Ovary (tissue), 3 donors: Measurements from ENCODE around the gene ETV5.

Experiments
- CTCF ChIP-seq, 3 donors: fragments of 450-650 bp in 2 of 3; fragments of 200-600 bp in 1 of 3; IDR thresholded peaks; one replicate each; pipeline versions ENCODE4 v1.5.1 to v1.8.0; 2016 to 2022; ENCODE audit warnings: antibody characterized with exemption in 3 of 3, mild to moderate bottlenecking in 1 of 3
- EP300 ChIP-seq: sonication (generic); formaldehyde crosslinking; IDR thresholded peaks from one replicate; pipeline ENCODE4 v1.6.1; 2017; ENCODE audit warnings: antibody characterized with exemption
- donor health status: DM: no; HTN: no; CAD: no.

GRCh38 chr3:186042521-186043202, 66.2 kb downstream of the ETV5 start:
- TF ChIP-seq CTCF (IDR thresholded peaks at IDR 0.05) (no peak), EP300 (no peak)
